ENCODE data around the gene KCNK4.

KCNK4 gene

GRCh38 chr11:64255135-64256128 is 35.7 kb upstream of the KCNK4 start:
- H3K27me3 ChIP-seq (ENCODE audit: control insufficient read depth, insufficient read depth, low read length) = no peaks in the 10 kb centered on the region
- peaks cover 7% of the 10 kb centered on the region for H3K4me1 ChIP-seq (ENCODE audit: control insufficient read depth, low read depth, low read length)
- no peak overlapping the region for H3K9ac ChIP-seq (ENCODE audit: low read length)
- H3K36me3 ChIP-seq (ENCODE audit: control insufficient read depth, low read depth, low read length) = peaks cover 42% of the 10 kb centered on the region
- H3K9me3 ChIP-seq (ENCODE audit: control insufficient read depth, low read depth, low read length) = no peaks in the 10 kb centered on the region
- H3K4me3 ChIP-seq (ENCODE audit: low read length) = no peak overlapping the region
- no peak overlapping the region for H3K27ac ChIP-seq (ENCODE audit: low read length)

DNA sequence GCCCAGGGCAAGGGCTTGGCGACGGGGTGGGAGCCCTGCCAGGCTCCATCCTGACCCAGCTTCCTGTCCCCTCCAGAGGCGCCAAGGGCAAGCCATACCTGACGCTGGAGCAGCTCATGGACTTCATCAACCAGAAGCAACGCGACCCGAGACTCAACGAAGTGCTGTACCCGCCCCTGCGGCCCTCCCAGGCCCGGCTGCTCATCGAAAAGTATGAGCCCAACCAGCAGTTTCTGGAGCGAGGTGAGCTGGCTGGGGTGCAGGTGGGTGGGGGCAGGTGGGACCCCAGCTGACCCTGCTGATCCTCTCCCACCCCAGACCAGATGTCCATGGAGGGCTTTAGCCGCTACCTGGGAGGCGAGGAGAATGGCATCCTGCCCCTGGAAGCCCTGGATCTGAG is 34.8 kb upstream of the KCNK4 start:
- H3K27ac ChIP-seq (ENCODE audit: low read length) = no peak overlapping the region
- H3K9me3 ChIP-seq (ENCODE audit: control insufficient read depth, low read depth, low read length) = no peaks in the 10 kb centered on the region
- peaks cover 4% of the 10 kb centered on the region for H3K4me1 ChIP-seq (ENCODE audit: control insufficient read depth, low read depth, low read length)
- no peak overlapping the region for H3K9ac ChIP-seq (ENCODE audit: low read length)
- peaks cover 46% of the 10 kb centered on the region for H3K36me3 ChIP-seq (ENCODE audit: control insufficient read depth, low read depth, low read length)
- H3K4me3 ChIP-seq (ENCODE audit: low read length) = no peak overlapping the region
- no peaks in the 10 kb centered on the region for H3K27me3 ChIP-seq (ENCODE audit: control insufficient read depth, insufficient read depth, low read length)

DNA sequence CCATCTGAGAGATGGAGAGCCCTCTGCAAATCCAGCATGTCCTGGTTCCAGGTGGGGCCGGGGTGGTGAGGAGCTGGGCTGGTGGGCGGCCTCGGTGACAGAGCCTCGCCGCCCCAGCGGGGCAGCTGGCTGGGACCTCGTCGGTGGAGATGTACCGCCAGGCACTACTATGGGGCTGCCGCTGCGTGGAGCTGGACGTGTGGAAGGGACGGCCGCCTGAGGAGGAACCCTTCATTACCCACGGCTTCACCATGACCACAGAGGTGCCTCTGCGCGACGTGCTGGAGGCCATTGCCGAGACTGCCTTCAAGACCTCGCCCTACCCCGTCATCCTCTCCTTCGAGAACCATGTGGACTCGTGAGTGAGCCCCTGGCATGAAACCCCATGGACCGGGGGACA is 32.7 kb upstream of the KCNK4 start:
- no peak overlapping the region for H3K27ac ChIP-seq (ENCODE audit: low read length)
- H3K4me3 ChIP-seq (ENCODE audit: low read length) = no peak overlapping the region
- H3K9me3 ChIP-seq (ENCODE audit: control insufficient read depth, low read depth, low read length) = no peaks in the 10 kb centered on the region
- H3K9ac ChIP-seq (ENCODE audit: low read length) = no peak overlapping the region
- peaks cover 64% of the 10 kb centered on the region for H3K36me3 ChIP-seq (ENCODE audit: control insufficient read depth, low read depth, low read length)
- H3K27me3 ChIP-seq (ENCODE audit: control insufficient read depth, insufficient read depth, low read length) = no peaks in the 10 kb centered on the region
- peaks cover 2% of the 10 kb centered on the region for H3K4me1 ChIP-seq (ENCODE audit: control insufficient read depth, low read depth, low read length)

DNA sequence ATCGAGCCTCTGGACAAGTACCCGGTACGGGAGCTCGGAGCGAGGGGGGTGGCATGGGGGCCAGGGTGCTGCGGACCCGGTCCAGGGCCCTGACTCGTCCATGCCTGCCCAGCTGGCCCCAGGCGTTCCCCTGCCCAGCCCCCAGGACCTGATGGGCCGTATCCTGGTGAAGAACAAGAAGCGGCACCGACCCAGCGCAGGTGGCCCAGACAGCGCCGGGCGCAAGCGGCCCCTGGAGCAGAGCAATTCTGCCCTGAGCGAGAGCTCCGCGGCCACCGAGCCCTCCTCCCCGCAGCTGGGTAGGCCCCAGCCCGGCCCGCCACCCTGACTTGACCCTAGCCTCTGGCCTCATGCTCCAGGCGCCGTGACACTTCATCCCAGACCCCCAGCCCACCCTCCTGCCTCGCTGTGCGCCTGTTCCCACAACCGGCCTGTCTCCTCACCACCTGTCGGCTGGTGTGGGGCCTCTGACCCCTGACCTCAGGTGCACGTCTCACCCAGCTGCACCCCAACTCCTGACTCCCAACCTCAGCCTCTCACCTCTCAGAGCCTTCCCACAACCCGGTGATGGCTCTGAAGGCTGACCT is 32.1 kb upstream of the KCNK4 start:
- H3K4me1 ChIP-seq (ENCODE audit: control insufficient read depth, low read depth, low read length) = peaks cover 2% of the 10 kb centered on the region

GRCh38 chr11:64259533-64260067 is 31.5 kb upstream of the KCNK4 start:
- Histone ChIP-seq H3K4me1 (ENCODE audit: control insufficient read depth, low read depth, low read length) (peaks cover 2% of the 10 kb centered on the region), H3K27me3 (ENCODE audit: control insufficient read depth, insufficient read depth, low read length) (no peaks in the 10 kb centered on the region), H3K9me3 (ENCODE audit: control insufficient read depth, low read depth, low read length) (no peaks in the 10 kb centered on the region), H3K9ac (ENCODE audit: low read length) (no peak overlapping the region), H3K27ac (ENCODE audit: low read length) (no peak overlapping the region), H3K4me3 (ENCODE audit: low read length) (no peak overlapping the region), H3K36me3 (ENCODE audit: control insufficient read depth, low read depth, low read length) (peaks cover 64% of the 10 kb centered on the region)

More for the DNA sequence above, 32.1 kb upstream of the KCNK4 start:
- Histone ChIP-seq H3K27ac (ENCODE audit: low read length) (no peak overlapping the region), H3K4me3 (ENCODE audit: low read length) (no peak overlapping the region), H3K9me3 (ENCODE audit: control insufficient read depth, low read depth, low read length) (no peaks in the 10 kb centered on the region), H3K36me3 (ENCODE audit: control insufficient read depth, low read depth, low read length) (peaks cover 64% of the 10 kb centered on the region), H3K27me3 (ENCODE audit: control insufficient read depth, insufficient read depth, low read length) (no peaks in the 10 kb centered on the region), H3K9ac (ENCODE audit: low read length) (no peak overlapping the region)

DNA sequence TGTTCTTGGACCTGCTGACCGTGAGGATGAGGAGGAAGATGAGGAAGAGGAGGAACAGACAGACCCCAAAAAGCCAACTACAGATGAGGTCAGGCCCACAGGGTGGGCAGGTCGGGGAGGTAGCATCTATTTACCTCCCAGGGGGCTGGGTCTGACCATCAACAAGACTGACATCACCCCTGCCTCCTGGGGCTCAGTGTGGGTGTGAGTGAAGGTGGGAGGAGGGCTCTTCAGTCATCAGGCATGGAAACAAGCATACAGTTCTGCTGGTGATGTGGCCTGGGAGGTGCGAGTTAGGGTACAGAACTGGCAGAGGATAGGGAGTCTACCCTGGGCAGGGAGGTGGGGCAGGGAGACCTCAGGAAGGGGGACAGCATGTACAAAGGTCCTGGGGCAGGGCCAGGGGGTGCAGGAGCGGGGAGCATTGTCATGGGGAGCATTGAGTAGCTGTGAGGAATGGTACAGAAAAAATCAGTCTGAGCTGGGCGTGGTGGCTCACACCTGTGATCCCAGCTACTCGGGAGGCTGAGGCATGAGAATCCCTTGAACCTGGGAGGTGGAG is 30.9 kb upstream of the KCNK4 start:
- H3K27ac ChIP-seq (ENCODE audit: low read length) = no peak overlapping the region
- H3K36me3 ChIP-seq (ENCODE audit: control insufficient read depth, low read depth, low read length) = peaks cover 60% of the 10 kb centered on the region
- H3K27me3 ChIP-seq (ENCODE audit: control insufficient read depth, insufficient read depth, low read length) = no peaks in the 10 kb centered on the region
- peaks cover 2% of the 10 kb centered on the region for H3K4me1 ChIP-seq (ENCODE audit: control insufficient read depth, low read depth, low read length)
- no peak overlapping the region for H3K4me3 ChIP-seq (ENCODE audit: low read length)
- H3K9ac ChIP-seq (ENCODE audit: low read length) = no peak overlapping the region
- H3K9me3 ChIP-seq (ENCODE audit: control insufficient read depth, low read depth, low read length) = no peaks in the 10 kb centered on the region

GRCh38 chr11:64261556-64262080 is 29.5 kb upstream of the KCNK4 start:
- Histone ChIP-seq H3K4me1 (ENCODE audit: control insufficient read depth, low read depth, low read length) (peaks cover 2% of the 10 kb centered on the region), H3K9me3 (ENCODE audit: control insufficient read depth, low read depth, low read length) (no peaks in the 10 kb centered on the region), H3K27ac (ENCODE audit: low read length) (no peak overlapping the region), H3K36me3 (ENCODE audit: control insufficient read depth, low read depth, low read length) (peaks cover 58% of the 10 kb centered on the region), H3K9ac (ENCODE audit: low read length) (no peak overlapping the region), H3K27me3 (ENCODE audit: control insufficient read depth, insufficient read depth, low read length) (no peaks in the 10 kb centered on the region), H3K4me3 (ENCODE audit: low read length) (no peak overlapping the region)

DNA sequence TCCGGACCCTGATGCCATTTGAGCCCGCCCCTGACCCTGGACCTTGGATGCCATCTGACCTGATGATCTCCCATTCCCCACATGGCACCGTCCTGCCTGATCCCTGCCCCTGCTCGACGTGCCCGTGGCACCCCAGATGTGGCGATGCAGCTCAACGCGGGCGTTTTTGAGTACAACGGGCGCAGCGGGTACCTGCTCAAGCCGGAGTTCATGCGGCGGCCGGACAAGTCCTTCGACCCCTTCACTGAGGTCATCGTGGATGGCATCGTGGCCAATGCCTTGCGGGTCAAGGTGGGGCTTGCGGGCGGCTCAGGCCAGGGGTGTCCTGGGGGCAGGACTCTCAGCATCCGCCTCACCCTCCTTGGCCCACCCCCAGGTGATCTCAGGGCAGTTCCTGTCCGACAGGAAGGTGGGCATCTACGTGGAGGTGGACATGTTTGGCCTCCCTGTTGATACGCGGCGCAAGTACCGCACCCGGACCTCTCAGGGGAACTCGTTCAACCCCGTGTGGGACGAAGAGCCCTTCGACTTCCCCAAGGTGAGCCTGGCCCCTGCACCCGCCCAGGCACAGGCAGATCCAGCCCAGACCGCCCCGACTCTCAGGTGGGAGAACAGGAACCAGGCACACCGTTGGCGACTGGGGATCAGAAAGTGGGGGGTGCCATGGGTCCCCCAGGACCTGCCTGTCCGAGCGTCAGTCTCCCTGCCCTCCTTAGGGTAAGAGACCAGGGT is 28.7 kb upstream of the KCNK4 start:
- peaks cover 2% of the 10 kb centered on the region for H3K4me1 ChIP-seq (ENCODE audit: control insufficient read depth, low read depth, low read length)
- peaks cover 58% of the 10 kb centered on the region for H3K36me3 ChIP-seq (ENCODE audit: control insufficient read depth, low read depth, low read length)
- H3K9ac ChIP-seq (ENCODE audit: low read length) = no peak overlapping the region
- no peak overlapping the region for H3K27ac ChIP-seq (ENCODE audit: low read length)
- no peak overlapping the region for H3K4me3 ChIP-seq (ENCODE audit: low read length)
- no peaks in the 10 kb centered on the region for H3K27me3 ChIP-seq (ENCODE audit: control insufficient read depth, insufficient read depth, low read length)
- H3K9me3 ChIP-seq (ENCODE audit: control insufficient read depth, low read depth, low read length) = no peaks in the 10 kb centered on the region

DNA sequence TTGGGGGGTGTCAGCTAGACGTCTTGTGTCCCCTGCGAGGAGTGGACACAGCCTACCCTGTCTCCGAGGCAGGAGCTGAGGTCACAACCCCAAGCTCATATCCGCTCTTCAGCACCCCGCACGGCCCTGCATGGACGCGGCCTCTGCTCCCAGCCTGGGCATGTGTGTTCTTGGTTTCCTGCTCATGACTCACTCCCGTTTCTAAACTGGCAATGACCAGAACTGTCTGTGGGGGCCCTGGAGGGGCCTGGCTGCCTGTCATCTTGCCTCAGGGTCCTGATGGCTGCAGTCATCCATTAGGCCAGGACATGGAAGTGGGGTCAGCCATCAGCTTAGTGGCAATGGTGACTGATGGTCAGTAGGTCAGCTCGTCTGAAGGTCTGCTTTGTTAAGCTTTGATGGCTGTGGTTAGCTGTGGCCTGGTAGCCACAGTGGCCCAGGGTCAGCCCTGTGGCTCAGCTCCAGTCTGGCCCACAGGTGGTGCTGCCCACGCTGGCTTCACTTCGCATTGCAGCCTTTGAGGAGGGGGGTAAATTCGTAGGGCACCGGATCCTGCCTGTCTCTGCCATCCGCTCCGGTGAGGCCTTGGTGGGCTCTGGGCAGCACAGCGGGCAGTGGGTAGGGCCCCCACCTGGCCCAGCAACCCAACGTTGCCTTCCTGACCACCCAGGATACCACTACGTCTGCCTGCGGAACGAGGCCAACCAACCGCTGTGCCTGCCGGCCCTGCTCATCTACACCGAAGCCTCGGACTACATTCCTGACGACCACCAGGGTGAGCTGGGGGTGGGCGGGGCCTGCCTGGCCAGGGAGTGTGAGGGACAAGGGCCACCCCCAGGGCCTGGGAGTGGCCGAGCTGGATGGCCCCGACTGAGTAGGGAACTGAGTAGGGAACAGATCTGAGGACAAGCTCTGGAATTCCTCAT is 27.8 kb upstream of the KCNK4 start:
- Histone ChIP-seq H3K9ac (ENCODE audit: low read length) (no peak overlapping the region), H3K4me1 (ENCODE audit: control insufficient read depth, low read depth, low read length) (peaks cover 2% of the 10 kb centered on the region), H3K4me3 (ENCODE audit: low read length) (no peak overlapping the region), H3K27me3 (ENCODE audit: control insufficient read depth, insufficient read depth, low read length) (no peaks in the 10 kb centered on the region), H3K27ac (ENCODE audit: low read length) (no peak overlapping the region), H3K36me3 (ENCODE audit: control insufficient read depth, low read depth, low read length) (peaks cover 54% of the 10 kb centered on the region), H3K9me3 (ENCODE audit: control insufficient read depth, low read depth, low read length) (no peaks in the 10 kb centered on the region)

DNA sequence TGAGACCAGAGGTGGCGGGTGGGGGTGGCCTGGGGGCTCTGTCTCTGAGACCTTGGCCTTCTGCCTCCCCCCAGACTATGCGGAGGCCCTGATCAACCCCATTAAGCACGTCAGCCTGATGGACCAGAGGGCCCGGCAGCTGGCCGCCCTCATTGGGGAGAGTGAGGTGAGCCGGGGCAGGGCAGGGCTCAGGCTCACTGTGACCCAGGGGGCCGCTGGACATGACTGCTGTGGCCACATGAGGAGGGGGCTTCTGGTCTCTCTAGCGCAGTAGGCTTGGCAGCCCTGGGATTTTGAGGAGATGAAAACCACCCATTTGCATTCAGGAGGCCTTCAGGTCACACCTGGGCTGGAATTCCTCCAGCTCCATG is 27.2 kb upstream of the KCNK4 start:
- no peaks in the 10 kb centered on the region for H3K9me3 ChIP-seq (ENCODE audit: control insufficient read depth, low read depth, low read length)
- no peak overlapping the region for H3K9ac ChIP-seq (ENCODE audit: low read length)
- H3K27me3 ChIP-seq (ENCODE audit: control insufficient read depth, insufficient read depth, low read length) = no peaks in the 10 kb centered on the region
- H3K36me3 ChIP-seq (ENCODE audit: control insufficient read depth, low read depth, low read length) = peaks cover 49% of the 10 kb centered on the region
- no peak overlapping the region for H3K27ac ChIP-seq (ENCODE audit: low read length)
- H3K4me1 ChIP-seq (ENCODE audit: control insufficient read depth, low read depth, low read length) = peaks cover 8% of the 10 kb centered on the region
- H3K4me3 ChIP-seq (ENCODE audit: low read length) = no peak overlapping the region
